NCI-H2029 treated with DMSO at 0.1 percent for 48 hours (cell line): Measurements from ENCODE around the gene NUP62.
"Not testable (repeated sequence)": the region's sequence is repeated elsewhere in the genome, so short reads cannot be mapped to it uniquely, and the experiment has no call there.

ENCODE experiments used
- DNase-seq: peaks from one replicate; lab custom pipeline; 2025; lab: John Stamatoyannopoulos, UW

Gene NUP62

GRCh38 chr19:49951806-49952478 lies 22.6 kb upstream of the NUP62 start:
- DNase-seq, result no peak

- no peak for DNase-seq
These were observed 21.7 kb upstream of the NUP62 start for GRCh38 chr19:49950956-49951526.

GRCh38 chr19:49950590-49950948 lies 21.3 kb upstream of the NUP62 start:
- no peak for DNase-seq

- DNase-seq, result no peak
These were observed 20.7 kb upstream of the NUP62 start for GRCh38 chr19:49949742-49950589.

GRCh38 chr19:49946415-49946814 lies 17.1 kb upstream of the NUP62 start:
- no peak for DNase-seq

- DNase-seq, result not testable (repeated sequence)
These were observed 15.3 kb upstream of the NUP62 start for GRCh38 chr19:49944567-49944966.

- no peak for DNase-seq
These were observed 11.1 kb upstream of the NUP62 start for GRCh38 chr19:49940482-49940791.

GRCh38 chr19:49939721-49940481 lies 10.6 kb upstream of the NUP62 start:
- DNase-seq, result no peak

- no peak for DNase-seq
These were observed 9.4 kb upstream of the NUP62 start for GRCh38 chr19:49938662-49939061.

GRCh38 chr19:49937750-49938381 lies 8.6 kb upstream of the NUP62 start:
- DNase-seq, result peak; percentile 12

GRCh38 chr19:49936549-49936948 lies 7.2 kb upstream of the NUP62 start:
- no peak for DNase-seq

- DNase-seq, result no peak
These were observed 4.3 kb upstream of the NUP62 start for GRCh38 chr19:49933643-49934042.

GRCh38 chr19:49932731-49933131 lies 3.4 kb upstream of the NUP62 start:
- no peak for DNase-seq

GRCh38 chr19:49932041-49932451 lies 2.7 kb upstream of the NUP62 start:
- DNase-seq, result no peak

GRCh38 chr19:49931293-49932040 lies 2.2 kb upstream of the NUP62 start:
- DNase-seq, result no peak

GRCh38 chr19:49930483-49931011 lies 1.2 kb upstream of the NUP62 start:
- peak; percentile 39 for DNase-seq

GRCh38 chr19:49929611-49930482 lies 543 bp upstream of the NUP62 start:
- DNase-seq, result peak; percentile 97

- no peak for DNase-seq
These were observed 1.6 kb downstream of the NUP62 start for GRCh38 chr19:49927526-49928264.

GRCh38 chr19:49926515-49926914 lies 2.8 kb downstream of the NUP62 start:
- no peak for DNase-seq
